HepG2 (cell line): Measurements from ENCODE around the gene GHR. TPM values are rescaled to one million over a fixed set of nuclear protein-coding genes. Genes with fewer than 3 reads are reported as not detected.

Experiments used
- ATAC-seq: fragments of 200-7000 bp; cut with Tn5 transposase; 3 replicates; pipeline ENCODE4 v1.9.1; 2020; ENCODE audit warnings: mild to moderate bottlenecking, moderate library complexity
- BruUV-seq: library from RNA; stranded (reverse); fragments of 400-500 nt; replicated peaks from 2 replicates; lab custom pipeline; 2021; lab: Mats Ljungman, UMichigan
- CTCF ChIA-PET: fragments of 300-600 bp; formaldehyde crosslinking; extraction: SDS; loops from one replicate; lab custom pipeline; 2021; ENCODE audit warnings: low total read pairs, inconsistent platforms, low intra/inter-chr PET ratio; lab: Yijun Ruan, JAX
- POLR2A ChIA-PET: fragments of 350-600 bp; sonication (Branson Sonifier 250); formaldehyde crosslinking; loops from one replicate; lab custom pipeline; 2020; ENCODE audit warnings: antibody characterized with exemption, inconsistent platforms; lab: Yijun Ruan, JAX
- DNase-seq: peaks from one replicate; pipeline ENCODE4 v3.0.0-alpha.2; 2015; ENCODE audit warnings: low spot score
- FAIRE-seq: peaks from 3 replicates; lab custom pipeline; 2011; peaks lifted over from hg19 to GRCh38; lab: Jason Lieb, UNC
- H2AFZ ChIP-seq: one replicate; pipeline ENCODE4 v1.6.1; 2011; ENCODE audit warnings: low read length, inconsistent platforms
- H3K27ac ChIP-seq: fragments of 300-600 bp; 3 replicates; pipeline ENCODE4 v1.8.0; 2011; ENCODE audit warnings: mixed run types, mild to moderate bottlenecking, mixed read lengths, low read length, inconsistent platforms; ENCODE audit not compliant: insufficient read depth; ENCODE audit errors: extremely low read length
- H3K27me3 ChIP-seq, 2 experiments: fragments of 200-600 bp in 1 of 2; 2 replicates in 1 of 2; 3 replicates in 1 of 2; pipeline versions ENCODE4 v1.6.0 to v1.8.0; 2011; ENCODE audit warnings: low read length in 2 of 2, mild to moderate bottlenecking in 2 of 2, moderate library complexity in 2 of 2, inconsistent platforms in 1 of 2; ENCODE audit not compliant: insufficient read depth in 2 of 2, control insufficient read depth in 1 of 2
- H3K36me3 ChIP-seq, 2 experiments: fragments of 200-600 bp in 1 of 2; replicated peaks in 1 of 2; 2 replicates in 1 of 2; 3 replicates in 1 of 2; pipeline versions ENCODE4 v1.5.1 to v1.8.0; 2011; ENCODE audit warnings: low read length in 2 of 2, inconsistent platforms in 1 of 2; ENCODE audit not compliant: insufficient read depth in 2 of 2, control insufficient read depth in 1 of 2
- H3K4me1 ChIP-seq: 2 replicates; pipeline ENCODE4 v1.5.1; 2012; ENCODE audit warnings: low read length, inconsistent platforms; ENCODE audit not compliant: insufficient read depth
- H3K4me2 ChIP-seq: 2 replicates; pipeline ENCODE4 v1.6.0; 2011; ENCODE audit warnings: low read depth, low read length, inconsistent platforms
- H3K4me3 ChIP-seq, 3 experiments: fragments of 200-600 bp in 1 of 3; sonication (generic), shearing (Covaris generic) in 1 of 3; replicated peaks in 1 of 3; 2 replicates each; pipeline ENCODE4 v1.5.1; 2011 to 2016; ENCODE audit warnings: low read length in 3 of 3, inconsistent platforms in 2 of 3, low read depth in 2 of 3, mild to moderate bottlenecking in 2 of 3, control low read depth in 1 of 3, mixed read lengths in 1 of 3; ENCODE audit not compliant: insufficient read depth in 1 of 3
- H3K79me2 ChIP-seq: one replicate; pipeline ENCODE4 v1.6.1; 2011; ENCODE audit warnings: low read length, inconsistent platforms; ENCODE audit not compliant: insufficient read depth
- H3K9ac ChIP-seq: 2 replicates; pipeline ENCODE4 v1.6.0; 2011; ENCODE audit warnings: mild to moderate bottlenecking, low read depth, low read length, inconsistent platforms; ENCODE audit not compliant: insufficient read depth
- H3K9me3 ChIP-seq: 2 replicates; pipeline ENCODE4 v1.5.1; 2012; ENCODE audit warnings: mild to moderate bottlenecking, low read length
- H4K20me1 ChIP-seq: 2 replicates; pipeline ENCODE4 v1.6.0; 2011; ENCODE audit warnings: inconsistent platforms, mild to moderate bottlenecking, low read length, moderate library complexity; ENCODE audit not compliant: insufficient read depth
- CENPT ChIP-seq: sonication (generic); formaldehyde crosslinking; IDR thresholded peaks from 2 replicates; pipeline ENCODE4 v1.8.0; 2022; ENCODE audit warnings: low read depth, mild to moderate bottlenecking, moderate library complexity, missing genetic modification reagents
- HOXD1 ChIP-seq: sonication (generic); formaldehyde crosslinking; IDR thresholded peaks from 2 replicates; pipeline ENCODE4 v1.5.0; 2020; ENCODE audit warnings: missing genetic modification reagents
- SP140L ChIP-seq: sonication (generic); formaldehyde crosslinking; IDR thresholded peaks from 2 replicates; pipeline ENCODE4 v1.4.0; 2020; ENCODE audit warnings: missing genetic modification reagents, borderline replicate concordance
- ZNF138 ChIP-seq: sonication (generic); formaldehyde crosslinking; IDR thresholded peaks from 2 replicates; pipeline ENCODE4 v1.5.0; 2020; ENCODE audit warnings: mild to moderate bottlenecking, low read depth, missing genetic modification reagents
- ZNF224 ChIP-seq: sonication (generic); formaldehyde crosslinking; IDR thresholded peaks from 2 replicates; pipeline ENCODE4 v1.5.0; 2020; ENCODE audit warnings: mild to moderate bottlenecking, missing genetic modification reagents
- ZNF251 ChIP-seq: sonication (generic); formaldehyde crosslinking; IDR thresholded peaks from 2 replicates; pipeline ENCODE4 v1.9.0; 2021; ENCODE audit warnings: mild to moderate bottlenecking, missing genetic modification reagents
- ZNF790 ChIP-seq: sonication (generic); formaldehyde crosslinking; IDR thresholded peaks from 2 replicates; pipeline ENCODE4 v1.8.0; 2022; ENCODE audit warnings: missing genetic modification reagents, mild to moderate bottlenecking, borderline replicate concordance
- WGBS: methylation state at CpG from one replicate; pipeline ENCODE4 v1.1.6; 2017; ENCODE audit warnings: low lambda C conversion rate; 5-methylcytosine and 5-hydroxymethylcytosine counted together
- in situ Hi-C: cut with HindIII; loops from 2 replicates; pipeline ENCODE4 v1.10.0; 2017; ENCODE audit warnings: low pct_unique_long_range_greater_than_20kb; ENCODE audit not compliant: extremely low pct_ligation_motif_present
- intact Hi-C: fragments of 100-400 bp; cut with micrococcal nuclease; formaldehyde crosslinking; loops from one replicate; pipeline ENCODE4 v1.10.0; 2022; ENCODE audit not compliant: unreplicated experiment
- polyA plus RNA-seq, 8 experiments: library from polyadenylated mRNA; depleted of rRNA in 3 of 8; stranded (reverse) in 7 of 8; unstranded in 1 of 8; fragments of >200 nt; fragmentation: Illumina TruSeq in 4 of 8; extraction: Trizol in 4 of 8; gene quantifications; 2 replicates each; pipeline versions ENCODE4 v1.2.1 to v1.2.3, GENCODE V29; 2011 to 2016; ENCODE audit warnings: low read depth in 4 of 8, missing spikeins in 1 of 8, mixed read lengths in 1 of 8; ENCODE audit not compliant: insufficient read depth in 1 of 8
- total RNA-seq, 5 experiments: library from RNA; depleted of rRNA; stranded (reverse); fragments of >200 nt; fragmentation: Illumina TruSeq; extraction: Trizol; gene quantifications; 2 replicates each; pipeline ENCODE4 v1.2.3, GENCODE V29; 2016; ENCODE audit warnings: low read depth in 1 of 5
- TF ChIP-seq, protein P1 (sequence below): IDR thresholded peaks from 2 replicates; pipeline ENCODE4 v1.6.1; 2018; ENCODE audit warnings: missing genetic modification reagents, mild to moderate bottlenecking, missing compliant biosample characterization
- TF ChIP-seq, protein P2 (sequence below): sonication (generic); formaldehyde crosslinking; IDR thresholded peaks from 2 replicates; pipeline ENCODE4 v1.4.0; 2020; ENCODE audit warnings: mild to moderate bottlenecking, missing genetic modification reagents, borderline replicate concordance
- TF ChIP-seq, protein P3 (sequence below): IDR thresholded peaks from 2 replicates; pipeline ENCODE4 v1.6.1; 2016; ENCODE audit warnings: low read depth
- TF ChIP-seq, protein P4 (sequence below): sonication (generic); formaldehyde crosslinking; IDR thresholded peaks from 2 replicates; pipeline ENCODE4 v1.5.0; 2020; ENCODE audit warnings: mild to moderate bottlenecking, missing genetic modification reagents, borderline replicate concordance
- TF ChIP-seq, protein P5 (sequence below): sonication (generic); formaldehyde crosslinking; IDR thresholded peaks from 2 replicates; pipeline ENCODE4 v1.5.0; 2020; ENCODE audit warnings: mild to moderate bottlenecking, missing genetic modification reagents, borderline replicate concordance
- TF ChIP-seq, protein P6 (sequence below): sonication (generic); formaldehyde crosslinking; IDR thresholded peaks from 2 replicates; pipeline ENCODE4 v1.5.1; 2020; ENCODE audit warnings: missing genetic modification reagents, mild to moderate bottlenecking, borderline replicate concordance

Gene GHR
- total and polyA plus RNA-seq, 2 of the 13 experiments (the other 11 are each of a cell fraction or from before 2014, with no cell fraction given): 0.07 TPM; not detected in 1

DNA sequence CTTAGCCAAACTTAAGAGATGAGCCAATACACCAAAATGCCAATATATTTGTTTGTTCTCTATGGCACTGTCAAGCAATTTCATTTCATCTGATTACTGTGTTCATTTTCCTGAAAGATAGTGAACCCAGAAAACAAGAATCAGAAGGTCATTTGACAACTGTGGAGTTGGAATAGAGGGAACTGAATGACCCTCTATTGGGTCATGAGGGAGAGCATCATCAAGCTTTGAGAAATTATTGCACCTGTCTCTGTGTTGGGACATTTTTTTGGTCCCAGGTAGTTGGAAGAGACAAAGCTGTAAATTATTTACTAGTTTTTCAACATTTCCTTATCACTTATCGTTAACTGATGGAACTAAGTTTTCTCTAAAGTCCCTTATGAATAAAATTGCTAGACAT, 129.4 kb downstream of the GHR start:
- no peaks in the 10 kb centered on the region for H4K20me1 ChIP-seq
- H3K27ac ChIP-seq: no peak overlapping the region
- H3K27me3 ChIP-seq: no peaks in the 10 kb centered on the region
- BruUV-seq: no TSS peak
- ATAC-seq (no peak), DNase-seq (no peak), FAIRE-seq (no peak)
- 0% methylated on average over 1 of the region's 1 CpG for WGBS
- in situ Hi-C loops (no loop called here), intact Hi-C loops (no loop called here)
- H3K4me3 ChIP-seq: no peak overlapping the region
- no peak overlapping the region for H3K9ac ChIP-seq
- H3K9me3 ChIP-seq: no peaks in the 10 kb centered on the region
- ChIA-PET POLR2A (no interaction called here), CTCF (no interaction called here)
- no peaks in the 10 kb centered on the region for H3K79me2 ChIP-seq
- no peak overlapping the region for H3K4me2 ChIP-seq
- no peak overlapping the region for H2AFZ ChIP-seq
- H3K4me1 ChIP-seq: no peaks in the 10 kb centered on the region
- H3K36me3 ChIP-seq: no peaks in the 10 kb centered on the region
- TF ChIP-seq, protein P1, sequence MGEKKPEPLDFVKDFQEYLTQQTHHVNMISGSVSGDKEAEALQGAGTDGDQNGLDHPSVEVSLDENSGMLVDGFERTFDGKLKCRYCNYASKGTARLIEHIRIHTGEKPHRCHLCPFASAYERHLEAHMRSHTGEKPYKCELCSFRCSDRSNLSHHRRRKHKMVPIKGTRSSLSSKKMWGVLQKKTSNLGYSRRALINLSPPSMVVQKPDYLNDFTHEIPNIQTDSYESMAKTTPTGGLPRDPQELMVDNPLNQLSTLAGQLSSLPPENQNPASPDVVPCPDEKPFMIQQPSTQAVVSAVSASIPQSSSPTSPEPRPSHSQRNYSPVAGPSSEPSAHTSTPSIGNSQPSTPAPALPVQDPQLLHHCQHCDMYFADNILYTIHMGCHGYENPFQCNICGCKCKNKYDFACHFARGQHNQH (CRISPR knock-in tag): no peak
- TF ChIP-seq, protein P2, sequence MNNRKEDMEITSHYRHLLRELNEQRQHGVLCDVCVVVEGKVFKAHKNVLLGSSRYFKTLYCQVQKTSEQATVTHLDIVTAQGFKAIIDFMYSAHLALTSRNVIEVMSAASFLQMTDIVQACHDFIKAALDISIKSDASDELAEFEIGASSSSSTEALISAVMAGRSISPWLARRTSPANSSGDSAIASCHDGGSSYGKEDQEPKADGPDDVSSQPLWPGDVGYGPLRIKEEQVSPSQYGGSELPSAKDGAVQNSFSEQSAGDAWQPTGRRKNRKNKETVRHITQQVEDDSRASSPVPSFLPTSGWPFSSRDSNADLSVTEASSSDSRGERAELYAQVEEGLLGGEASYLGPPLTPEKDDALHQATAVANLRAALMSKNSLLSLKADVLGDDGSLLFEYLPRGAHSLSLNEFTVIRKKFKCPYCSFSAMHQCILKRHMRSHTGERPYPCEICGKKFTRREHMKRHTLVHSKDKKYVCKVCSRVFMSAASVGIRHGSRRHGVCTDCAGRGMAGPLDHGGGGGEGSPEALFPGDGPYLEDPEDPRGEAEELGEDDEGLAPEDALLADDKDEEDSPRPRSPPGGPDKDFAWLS (CRISPR knock-in tag): no peak
- TF ChIP-seq, protein P3, sequence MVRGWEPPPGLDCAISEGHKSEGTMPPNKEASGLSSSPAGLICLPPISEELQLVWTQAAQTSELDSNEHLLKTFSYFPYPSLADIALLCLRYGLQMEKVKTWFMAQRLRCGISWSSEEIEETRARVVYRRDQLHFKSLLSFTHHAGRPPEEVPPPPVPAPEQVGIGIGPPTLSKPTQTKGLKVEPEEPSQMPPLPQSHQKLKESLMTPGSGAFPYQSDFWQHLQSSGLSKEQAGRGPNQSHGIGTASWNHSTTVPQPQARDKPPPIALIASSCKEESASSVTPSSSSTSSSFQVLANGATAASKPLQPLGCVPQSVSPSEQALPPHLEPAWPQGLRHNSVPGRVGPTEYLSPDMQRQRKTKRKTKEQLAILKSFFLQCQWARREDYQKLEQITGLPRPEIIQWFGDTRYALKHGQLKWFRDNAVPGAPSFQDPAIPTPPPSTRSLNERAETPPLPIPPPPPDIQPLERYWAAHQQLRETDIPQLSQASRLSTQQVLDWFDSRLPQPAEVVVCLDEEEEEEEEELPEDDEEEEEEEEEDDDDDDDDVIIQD (CRISPR knock-in tag): no peak
- TF ChIP-seq ZNF790 (CRISPR knock-in tag): no peak
- TF ChIP-seq CENPT (CRISPR knock-in tag): no peak
- TF ChIP-seq HOXD1 (CRISPR knock-in tag): no peak
- TF ChIP-seq ZNF224: no peak
- no peak for TF ChIP-seq ZNF138 (CRISPR knock-in tag)
- TF ChIP-seq, protein P4, sequence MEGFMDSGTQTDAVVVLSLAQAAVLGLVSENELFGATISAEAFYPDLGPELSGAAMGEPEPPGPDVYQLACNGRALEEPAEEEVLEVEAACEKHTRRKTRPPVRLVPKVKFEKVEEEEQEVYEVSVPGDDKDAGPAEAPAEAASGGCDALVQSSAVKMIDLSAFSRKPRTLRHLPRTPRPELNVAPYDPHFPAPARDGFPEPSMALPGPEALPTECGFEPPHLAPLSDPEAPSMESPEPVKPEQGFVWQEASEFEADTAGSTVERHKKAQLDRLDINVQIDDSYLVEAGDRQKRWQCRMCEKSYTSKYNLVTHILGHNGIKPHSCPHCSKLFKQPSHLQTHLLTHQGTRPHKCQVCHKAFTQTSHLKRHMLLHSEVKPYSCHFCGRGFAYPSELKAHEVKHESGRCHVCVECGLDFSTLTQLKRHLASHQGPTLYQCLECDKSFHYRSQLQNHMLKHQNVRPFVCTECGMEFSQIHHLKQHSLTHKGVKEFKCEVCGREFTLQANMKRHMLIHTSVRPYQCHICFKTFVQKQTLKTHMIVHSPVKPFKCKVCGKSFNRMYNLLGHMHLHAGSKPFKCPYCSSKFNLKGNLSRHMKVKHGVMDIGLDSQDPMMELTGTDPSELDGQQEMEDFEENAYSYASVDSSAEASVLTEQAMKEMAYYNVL (CRISPR knock-in tag): no peak
- TF ChIP-seq, protein P5, sequence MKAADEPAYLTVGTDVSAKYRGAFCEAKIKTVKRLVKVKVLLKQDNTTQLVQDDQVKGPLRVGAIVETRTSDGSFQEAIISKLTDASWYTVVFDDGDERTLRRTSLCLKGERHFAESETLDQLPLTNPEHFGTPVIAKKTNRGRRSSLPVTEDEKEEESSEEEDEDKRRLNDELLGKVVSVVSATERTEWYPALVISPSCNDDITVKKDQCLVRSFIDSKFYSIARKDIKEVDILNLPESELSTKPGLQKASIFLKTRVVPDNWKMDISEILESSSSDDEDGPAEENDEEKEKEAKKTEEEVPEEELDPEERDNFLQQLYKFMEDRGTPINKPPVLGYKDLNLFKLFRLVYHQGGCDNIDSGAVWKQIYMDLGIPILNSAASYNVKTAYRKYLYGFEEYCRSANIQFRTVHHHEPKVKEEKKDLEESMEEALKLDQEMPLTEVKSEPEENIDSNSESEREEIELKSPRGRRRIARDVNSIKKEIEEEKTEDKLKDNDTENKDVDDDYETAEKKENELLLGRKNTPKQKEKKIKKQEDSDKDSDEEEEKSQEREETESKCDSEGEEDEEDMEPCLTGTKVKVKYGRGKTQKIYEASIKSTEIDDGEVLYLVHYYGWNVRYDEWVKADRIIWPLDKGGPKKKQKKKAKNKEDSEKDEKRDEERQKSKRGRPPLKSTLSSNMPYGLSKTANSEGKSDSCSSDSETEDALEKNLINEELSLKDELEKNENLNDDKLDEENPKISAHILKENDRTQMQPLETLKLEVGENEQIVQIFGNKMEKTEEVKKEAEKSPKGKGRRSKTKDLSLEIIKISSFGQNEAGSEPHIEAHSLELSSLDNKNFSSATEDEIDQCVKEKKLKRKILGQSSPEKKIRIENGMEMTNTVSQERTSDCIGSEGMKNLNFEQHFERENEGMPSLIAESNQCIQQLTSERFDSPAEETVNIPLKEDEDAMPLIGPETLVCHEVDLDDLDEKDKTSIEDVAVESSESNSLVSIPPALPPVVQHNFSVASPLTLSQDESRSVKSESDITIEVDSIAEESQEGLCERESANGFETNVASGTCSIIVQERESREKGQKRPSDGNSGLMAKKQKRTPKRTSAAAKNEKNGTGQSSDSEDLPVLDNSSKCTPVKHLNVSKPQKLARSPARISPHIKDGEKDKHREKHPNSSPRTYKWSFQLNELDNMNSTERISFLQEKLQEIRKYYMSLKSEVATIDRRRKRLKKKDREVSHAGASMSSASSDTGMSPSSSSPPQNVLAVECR: no peak
- TF ChIP-seq ZNF251 (CRISPR knock-in tag): no peak
- TF ChIP-seq SP140L: no peak
- TF ChIP-seq, protein P6, sequence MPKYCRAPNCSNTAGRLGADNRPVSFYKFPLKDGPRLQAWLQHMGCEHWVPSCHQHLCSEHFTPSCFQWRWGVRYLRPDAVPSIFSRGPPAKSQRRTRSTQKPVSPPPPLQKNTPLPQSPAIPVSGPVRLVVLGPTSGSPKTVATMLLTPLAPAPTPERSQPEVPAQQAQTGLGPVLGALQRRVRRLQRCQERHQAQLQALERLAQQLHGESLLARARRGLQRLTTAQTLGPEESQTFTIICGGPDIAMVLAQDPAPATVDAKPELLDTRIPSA (CRISPR knock-in tag): no peak
